Measurements from ENCODE around the gene MICOS13.

DNA sequence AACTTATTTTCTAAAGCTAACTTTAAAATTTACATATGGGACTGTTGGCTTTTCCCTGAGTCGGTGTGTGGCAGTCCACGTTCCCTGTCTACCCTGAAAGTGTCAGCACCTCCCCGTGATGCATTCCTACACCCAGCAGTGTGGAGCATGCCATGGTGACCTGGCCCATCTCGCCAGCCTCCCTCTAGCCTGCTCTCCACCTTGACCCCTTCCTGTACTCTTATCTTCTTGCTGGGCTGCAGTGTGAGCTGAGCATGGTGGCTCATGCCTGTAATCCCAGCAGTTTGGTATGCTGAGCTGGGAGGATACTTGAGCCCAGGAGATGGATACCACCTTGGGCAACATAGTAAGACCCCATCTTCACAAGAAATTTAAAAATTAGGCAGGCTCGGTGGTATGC is 25.4 kb downstream of the MICOS13 start:
- TF ChIP-seq, protein P1, sequence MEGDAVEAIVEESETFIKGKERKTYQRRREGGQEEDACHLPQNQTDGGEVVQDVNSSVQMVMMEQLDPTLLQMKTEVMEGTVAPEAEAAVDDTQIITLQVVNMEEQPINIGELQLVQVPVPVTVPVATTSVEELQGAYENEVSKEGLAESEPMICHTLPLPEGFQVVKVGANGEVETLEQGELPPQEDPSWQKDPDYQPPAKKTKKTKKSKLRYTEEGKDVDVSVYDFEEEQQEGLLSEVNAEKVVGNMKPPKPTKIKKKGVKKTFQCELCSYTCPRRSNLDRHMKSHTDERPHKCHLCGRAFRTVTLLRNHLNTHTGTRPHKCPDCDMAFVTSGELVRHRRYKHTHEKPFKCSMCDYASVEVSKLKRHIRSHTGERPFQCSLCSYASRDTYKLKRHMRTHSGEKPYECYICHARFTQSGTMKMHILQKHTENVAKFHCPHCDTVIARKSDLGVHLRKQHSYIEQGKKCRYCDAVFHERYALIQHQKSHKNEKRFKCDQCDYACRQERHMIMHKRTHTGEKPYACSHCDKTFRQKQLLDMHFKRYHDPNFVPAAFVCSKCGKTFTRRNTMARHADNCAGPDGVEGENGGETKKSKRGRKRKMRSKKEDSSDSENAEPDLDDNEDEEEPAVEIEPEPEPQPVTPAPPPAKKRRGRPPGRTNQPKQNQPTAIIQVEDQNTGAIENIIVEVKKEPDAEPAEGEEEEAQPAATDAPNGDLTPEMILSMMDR (IDR thresholded peaks at IDR 0.05; ENCODE audit: low read length): no peak
- no peak for TF ChIP-seq EZH2phosphoT487 (IDR thresholded peaks at IDR 0.05; ENCODE audit: low read length)
